ENCODE data around the gene ORC3. TPM values are rescaled to one million over a fixed set of nuclear protein-coding genes. Genes with fewer than 3 reads are reported as not detected.

Gene ORC3
- total RNA-seq (10 to 100 TPM; 17.7 to 29.8 (median 27.6) TPM), polyA plus RNA-seq (10 to 100 TPM; 32.4 to 40.3 TPM), total RNA-seq (30.3 reads per million, percentile 60 among the genes with 10 or more reads in this experiment)

DNA sequence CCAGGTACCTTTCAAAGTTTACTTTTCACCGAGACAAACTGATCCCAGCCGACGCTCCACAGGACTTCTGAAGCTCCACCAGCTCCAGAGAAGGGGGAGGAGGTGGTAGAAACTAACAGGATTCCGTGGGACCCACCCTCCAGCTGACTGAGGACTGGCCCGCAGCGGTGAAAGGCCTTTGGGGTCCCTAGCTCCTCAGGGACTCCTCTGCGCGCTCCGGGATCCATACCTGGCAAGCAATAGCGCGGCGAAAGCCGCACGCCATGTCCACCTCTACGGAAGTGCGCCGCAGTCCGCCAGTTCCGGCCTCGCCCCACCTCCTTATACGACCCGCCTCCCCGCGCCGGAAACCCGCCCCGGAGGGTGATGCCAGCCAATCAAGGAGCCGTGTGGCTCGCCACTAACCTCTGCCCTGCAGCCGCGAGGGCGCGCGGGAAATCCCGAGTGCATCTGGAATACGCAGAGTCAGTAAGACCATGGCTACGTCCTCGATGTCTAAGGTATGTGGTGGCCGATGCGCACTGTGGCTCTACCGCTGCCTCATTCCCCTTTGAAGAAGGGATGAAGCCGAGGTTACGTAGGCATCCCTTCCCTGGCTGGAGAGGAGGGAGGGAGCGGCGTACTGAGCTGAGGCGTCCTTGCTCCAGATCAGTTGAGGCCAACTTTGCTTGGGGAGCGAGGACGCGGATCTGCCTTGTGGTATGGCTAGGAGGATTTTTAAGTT, at the start of gene ORC3, which contains the start of gene RARS2:
TSS of gene ORC3 (plus strand) at position 443 of the 724 bp plus-strand sequence. CDS start at position 477, 34 bp downstream.
TSS of gene RARS2 (minus strand) at position 295 of the 724 bp plus-strand sequence. CDS start at position 265, 30 bp downstream.
- H3K4me3 Mint-ChIP-seq: peak within 1 kb of the TSS; percentile 87 to 100 (median 96)
- peaks cover 0 to 4% (median under 1%) of the 10 kb centered on the region in 3 experiments for H3K36me3 ChIP-seq (ENCODE audit: control insufficient read depth in 2 of 3, insufficient read depth in 3 of 3, low read length in 3 of 3)
- H3K4me1 Mint-ChIP-seq: peaks cover 49 to 81% (median 75%) of the 10 kb centered on the region in 7 donors
- peaks cover 0 to 2% (median 0%) of the 10 kb centered on the region in 11 donors for H3K9me3 Mint-ChIP-seq
- ChIA-PET POLR2A (interaction anchor here (0.6 to 5.2 kb wide), 13 partner anchors 9 to 1997 kb away, joined by 3 to 44 read pairs (median 4); partner anchors contain the start of genes AKIRIN2, PNRC1, SLC35A1 and SNX14), CTCF (interaction anchor here (0.7 kb wide), 1 partner anchor 112 kb away, joined by 3 read pairs; the partner anchor contains the start of gene AKIRIN2)
- DNase-seq: peak; percentile 86 to 97 (median 92)
- H3K4me3 ChIP-seq (ENCODE audit: low read length): peak within 1 kb of the TSS; percentile 89
- peak within 1 kb of the TSS; percentile 87 to 97 (median 95) for H3K27ac Mint-ChIP-seq
- intact Hi-C loops (cut with micrococcal nuclease): loop anchor here (1.0 to 5.0 kb wide), 14 partner anchors 55 to 1947 kb away; partner anchors contain the start of genes AKIRIN2 (in 2 of the 2), PNRC1 (in 1 of the 2), RNGTT (in 1 of the 2) and SLC35A1 (in 1 of the 2)
- H3K27ac ChIP-seq (ENCODE audit: low read depth, low read length): peak within 1 kb of the TSS; percentile 92
- H3K9me3 ChIP-seq (ENCODE audit: control insufficient read depth in 2 of 3, low read length in 3 of 3): no peaks in the 10 kb centered on the region
- no peaks in the 10 kb centered on the region for H3K27me3 Mint-ChIP-seq
- no peaks in the 10 kb centered on the region for H3K27me3 ChIP-seq (ENCODE audit: control insufficient read depth in 2 of 2, insufficient read depth in 2 of 2, low read length in 2 of 2)
- H3K4me1 ChIP-seq (ENCODE audit: control insufficient read depth in 2 of 2, insufficient read depth in 2 of 2, low read length in 2 of 2): peaks cover 22 to 33% of the 10 kb centered on the region in 2 donors
- ATAC-seq: peak; percentile 100
- peaks cover 3 to 24% (median 14%) of the 10 kb centered on the region in 5 donors for H3K36me3 Mint-ChIP-seq

GRCh38 chr6:87540539-87540938, 49.4 kb upstream of the ORC3 start:
- Histone ChIP-seq H3K36me3 (ENCODE audit: control insufficient read depth in 2 of 3, insufficient read depth in 3 of 3, low read length in 3 of 3) (peaks cover 6 to 51% (median 15%) of the 10 kb centered on the region in 3 experiments), H3K4me1 (ENCODE audit: control insufficient read depth in 2 of 2, insufficient read depth in 2 of 2, low read length in 2 of 2) (no peaks in the 10 kb centered on the region), H3K27ac (ENCODE audit: low read depth, low read length) (no peak overlapping the region), H3K4me3 (ENCODE audit: low read length) (no peak overlapping the region), H3K9me3 (ENCODE audit: control insufficient read depth in 2 of 3, low read length in 3 of 3) (peaks cover 0 to 9% (median 0%) of the 10 kb centered on the region in 3 experiments), H3K27me3 (ENCODE audit: control insufficient read depth in 2 of 2, insufficient read depth in 2 of 2, low read length in 2 of 2) (no peaks in the 10 kb centered on the region)
- H3K4me1 Mint-ChIP-seq: peaks cover 0 to 7% (median 4%) of the 10 kb centered on the region in 7 donors
- peaks cover 0 to 19% (median 8%) of the 10 kb centered on the region in 11 donors for H3K9me3 Mint-ChIP-seq
- H3K27ac Mint-ChIP-seq: no peak overlapping the region
- no peak overlapping the region for H3K4me3 Mint-ChIP-seq
- intact Hi-C loops (cut with micrococcal nuclease): no loop called here
- H3K27me3 Mint-ChIP-seq: no peaks in the 10 kb centered on the region
- peaks cover 4 to 65% (median 50%) of the 10 kb centered on the region in 5 donors for H3K36me3 Mint-ChIP-seq
- POLR2A ChIA-PET: no interaction called here
- DNase-seq (no peak), ATAC-seq (no peak)
- CTCF ChIA-PET: no interaction called here

- POLR2A ChIA-PET: no interaction called here
- H3K4me1 ChIP-seq (ENCODE audit: control insufficient read depth in 2 of 2, insufficient read depth in 2 of 2, low read length in 2 of 2): no peaks in the 10 kb centered on the region
- DNase-seq: no peak
- peaks cover 0 to 7% (median 4%) of the 10 kb centered on the region in 7 donors for H3K4me1 Mint-ChIP-seq
- peaks cover 0 to 9% (median 0%) of the 10 kb centered on the region in 3 experiments for H3K9me3 ChIP-seq (ENCODE audit: control insufficient read depth in 2 of 3, low read length in 3 of 3)
- H3K27me3 ChIP-seq (ENCODE audit: control insufficient read depth in 2 of 2, insufficient read depth in 2 of 2, low read length in 2 of 2): no peaks in the 10 kb centered on the region
- no peaks in the 10 kb centered on the region for H3K27me3 Mint-ChIP-seq
- peaks cover 0 to 19% (median 8%) of the 10 kb centered on the region in 11 donors for H3K9me3 Mint-ChIP-seq
- CTCF ChIA-PET: interaction anchor here (0.7 kb wide), 1 partner anchor 44 kb away, joined by 3 read pairs; no protein-coding TSS in a partner anchor
- ATAC-seq: no peak
- no peak overlapping the region for H3K4me3 ChIP-seq (ENCODE audit: low read length)
- H3K4me3 Mint-ChIP-seq: no peak overlapping the region
- H3K36me3 Mint-ChIP-seq: peaks cover 6 to 69% (median 52%) of the 10 kb centered on the region in 5 donors
- H3K36me3 ChIP-seq (ENCODE audit: control insufficient read depth in 2 of 3, insufficient read depth in 3 of 3, low read length in 3 of 3): peaks cover 9 to 51% (median 15%) of the 10 kb centered on the region in 3 experiments
- no peak overlapping the region for H3K27ac ChIP-seq (ENCODE audit: low read depth, low read length)
- intact Hi-C loops (cut with micrococcal nuclease): no loop called here
- no peak overlapping the region for H3K27ac Mint-ChIP-seq
Measured at GRCh38 chr6:87541041-87541440, 48.9 kb upstream of the ORC3 start.

GRCh38 chr6:87541744-87542143, 48.2 kb upstream of the ORC3 start:
- Mint-ChIP-seq H3K36me3 (peaks cover 8 to 73% (median 54%) of the 10 kb centered on the region in 5 donors), H3K27ac (no peak overlapping the region), H3K9me3 (peaks cover 0 to 19% (median 8%) of the 10 kb centered on the region in 11 donors), H3K4me3 (no peak overlapping the region), H3K4me1 (peaks cover 0 to 7% (median 4%) of the 10 kb centered on the region in 7 donors), H3K27me3 (no peaks in the 10 kb centered on the region)
- ChIA-PET POLR2A (no interaction called here), CTCF (interaction anchor here (0.7 kb wide), 1 partner anchor 43 kb away, joined by 3 read pairs; no protein-coding TSS in a partner anchor)
- DNase-seq: no peak
- Histone ChIP-seq H3K4me1 (ENCODE audit: control insufficient read depth in 2 of 2, insufficient read depth in 2 of 2, low read length in 2 of 2) (no peaks in the 10 kb centered on the region), H3K9me3 (ENCODE audit: control insufficient read depth in 2 of 3, low read length in 3 of 3) (peaks cover 0 to 9% (median 0%) of the 10 kb centered on the region in 3 experiments), H3K27me3 (ENCODE audit: control insufficient read depth in 2 of 2, insufficient read depth in 2 of 2, low read length in 2 of 2) (no peaks in the 10 kb centered on the region), H3K36me3 (ENCODE audit: control insufficient read depth in 2 of 3, insufficient read depth in 3 of 3, low read length in 3 of 3) (peaks cover 9 to 51% (median 15%) of the 10 kb centered on the region in 3 experiments), H3K27ac (ENCODE audit: low read depth, low read length) (no peak overlapping the region), H3K4me3 (ENCODE audit: low read length) (no peak overlapping the region)
- ATAC-seq: no peak
- intact Hi-C loops (cut with micrococcal nuclease): no loop called here

- ATAC-seq: no peak
- Mint-ChIP-seq H3K36me3 (peaks cover 8 to 73% (median 54%) of the 10 kb centered on the region in 5 donors), H3K4me3 (no peak overlapping the region), H3K4me1 (peaks cover 0 to 7% (median 2%) of the 10 kb centered on the region in 7 donors), H3K27ac (no peak overlapping the region), H3K27me3 (no peaks in the 10 kb centered on the region), H3K9me3 (peaks cover 0 to 19% (median 8%) of the 10 kb centered on the region in 11 donors)
- peaks cover 9 to 51% (median 15%) of the 10 kb centered on the region in 3 experiments for H3K36me3 ChIP-seq (ENCODE audit: control insufficient read depth in 2 of 3, insufficient read depth in 3 of 3, low read length in 3 of 3)
- peaks cover 0 to 9% (median 0%) of the 10 kb centered on the region in 3 experiments for H3K9me3 ChIP-seq (ENCODE audit: control insufficient read depth in 2 of 3, low read length in 3 of 3)
- H3K27ac ChIP-seq (ENCODE audit: low read depth, low read length): no peak overlapping the region
- H3K4me1 ChIP-seq (ENCODE audit: control insufficient read depth in 2 of 2, insufficient read depth in 2 of 2, low read length in 2 of 2): no peaks in the 10 kb centered on the region
- intact Hi-C loops (cut with micrococcal nuclease): no loop called here
- H3K4me3 ChIP-seq (ENCODE audit: low read length): no peak overlapping the region
- H3K27me3 ChIP-seq (ENCODE audit: control insufficient read depth in 2 of 2, insufficient read depth in 2 of 2, low read length in 2 of 2): no peaks in the 10 kb centered on the region
- ChIA-PET CTCF (no interaction called here), POLR2A (interaction anchor here (0.6 kb wide), 1 partner anchor 53 kb away, joined by 4 read pairs; no protein-coding TSS in a partner anchor)
- DNase-seq: no peak
Measured at GRCh38 chr6:87543696-87544473, 46.0 kb upstream of the ORC3 start.

- Histone ChIP-seq H3K27ac (ENCODE audit: low read depth, low read length) (no peak overlapping the region), H3K4me3 (ENCODE audit: low read length) (no peak overlapping the region), H3K4me1 (ENCODE audit: control insufficient read depth in 2 of 2, insufficient read depth in 2 of 2, low read length in 2 of 2) (no peaks in the 10 kb centered on the region), H3K9me3 (ENCODE audit: control insufficient read depth in 2 of 3, low read length in 3 of 3) (peaks cover 0 to 9% (median 0%) of the 10 kb centered on the region in 3 experiments), H3K36me3 (ENCODE audit: control insufficient read depth in 2 of 3, insufficient read depth in 3 of 3, low read length in 3 of 3) (peaks cover 9 to 47% (median 15%) of the 10 kb centered on the region in 3 experiments), H3K27me3 (ENCODE audit: control insufficient read depth in 2 of 2, insufficient read depth in 2 of 2, low read length in 2 of 2) (no peaks in the 10 kb centered on the region)
- CTCF ChIA-PET: no interaction called here
- ATAC-seq (no peak), DNase-seq (no peak)
- H3K4me3 Mint-ChIP-seq: no peak overlapping the region
- intact Hi-C loops (cut with micrococcal nuclease): no loop called here
- H3K9me3 Mint-ChIP-seq: peaks cover 0 to 16% (median 7%) of the 10 kb centered on the region in 11 donors
- no peaks in the 10 kb centered on the region for H3K27me3 Mint-ChIP-seq
- H3K27ac Mint-ChIP-seq: no peak overlapping the region
- POLR2A ChIA-PET: no interaction called here
- H3K4me1 Mint-ChIP-seq: peaks cover 0 to 4% (median under 1%) of the 10 kb centered on the region in 7 donors
- H3K36me3 Mint-ChIP-seq: peaks cover 9 to 71% (median 51%) of the 10 kb centered on the region in 5 donors
Measured at GRCh38 chr6:87544474-87544735, 45.5 kb upstream of the ORC3 start.

All from naive thymus-derived CD4-positive, alpha-beta T cell (primary cell).